ENCODE data around the gene SLC19A1. TPM values are rescaled to one million over a fixed set of nuclear protein-coding genes. Genes with fewer than 3 reads are reported as not detected.

The SLC19A1 gene
- total RNA-seq, 4 donors from 2014 or later, result 2.8 to 10.0 (median 6.6) TPM

DNA sequence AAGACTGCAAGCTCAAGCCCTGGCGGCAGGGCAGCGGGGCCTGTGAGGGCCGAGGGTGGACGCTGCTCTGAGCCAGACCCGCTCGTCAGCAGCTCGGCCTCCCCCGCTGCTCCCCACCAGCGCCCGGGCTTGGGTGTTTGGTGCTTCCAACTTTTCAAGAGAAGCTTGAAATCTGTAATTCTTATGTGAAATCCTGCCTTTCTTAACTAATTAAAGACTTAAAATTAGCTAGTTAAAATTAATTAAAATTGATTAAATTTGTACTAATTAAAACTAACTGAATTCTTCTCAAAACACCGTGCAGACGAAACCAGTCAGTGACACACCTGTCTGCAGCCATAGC lies 14.0 kb upstream of the SLC19A1 start:
- H3K4me3 ChIP-seq, result peak overlapping the region; percentile 55 to 74 (median 62)
- peak overlapping the region; percentile 73 to 90 (median 82) for H3K27ac ChIP-seq (replicated peaks in 1 of 4)
- no peaks in the 10 kb centered on the region for H3K36me3 ChIP-seq
- intact Hi-C loops (cut with DNase I), result loop anchor here (1.0 to 5.0 kb wide), 2 partner anchors 40 to 86 kb away; partner anchors contain the start of gene PCBP3
- no peaks in the 10 kb centered on the region for H3K9me3 ChIP-seq
- peaks cover 3 to 17% (median 16%) of the 10 kb centered on the region in 4 donors for H3K4me1 ChIP-seq
- 52% methylated on average over 9 of the region's 12 CpGs for WGBS
- DNase-seq (ENCODE audit: extremely low spot score), result no peak
- TF ChIP-seq, protein P1, sequence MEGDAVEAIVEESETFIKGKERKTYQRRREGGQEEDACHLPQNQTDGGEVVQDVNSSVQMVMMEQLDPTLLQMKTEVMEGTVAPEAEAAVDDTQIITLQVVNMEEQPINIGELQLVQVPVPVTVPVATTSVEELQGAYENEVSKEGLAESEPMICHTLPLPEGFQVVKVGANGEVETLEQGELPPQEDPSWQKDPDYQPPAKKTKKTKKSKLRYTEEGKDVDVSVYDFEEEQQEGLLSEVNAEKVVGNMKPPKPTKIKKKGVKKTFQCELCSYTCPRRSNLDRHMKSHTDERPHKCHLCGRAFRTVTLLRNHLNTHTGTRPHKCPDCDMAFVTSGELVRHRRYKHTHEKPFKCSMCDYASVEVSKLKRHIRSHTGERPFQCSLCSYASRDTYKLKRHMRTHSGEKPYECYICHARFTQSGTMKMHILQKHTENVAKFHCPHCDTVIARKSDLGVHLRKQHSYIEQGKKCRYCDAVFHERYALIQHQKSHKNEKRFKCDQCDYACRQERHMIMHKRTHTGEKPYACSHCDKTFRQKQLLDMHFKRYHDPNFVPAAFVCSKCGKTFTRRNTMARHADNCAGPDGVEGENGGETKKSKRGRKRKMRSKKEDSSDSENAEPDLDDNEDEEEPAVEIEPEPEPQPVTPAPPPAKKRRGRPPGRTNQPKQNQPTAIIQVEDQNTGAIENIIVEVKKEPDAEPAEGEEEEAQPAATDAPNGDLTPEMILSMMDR (IDR thresholded peaks at IDR 0.05), result no peak
- TF ChIP-seq POLR2AphosphoS5 (IDR thresholded peaks at IDR 0.05) (no peak), POLR2A (IDR thresholded peaks at IDR 0.05; ENCODE audit: low read depth) (no peak), EP300 (IDR thresholded peaks at IDR 0.05) (no peak)
- peaks cover 0 to 29% (median 0%) of the 10 kb centered on the region in 4 donors for H3K27me3 ChIP-seq

DNA sequence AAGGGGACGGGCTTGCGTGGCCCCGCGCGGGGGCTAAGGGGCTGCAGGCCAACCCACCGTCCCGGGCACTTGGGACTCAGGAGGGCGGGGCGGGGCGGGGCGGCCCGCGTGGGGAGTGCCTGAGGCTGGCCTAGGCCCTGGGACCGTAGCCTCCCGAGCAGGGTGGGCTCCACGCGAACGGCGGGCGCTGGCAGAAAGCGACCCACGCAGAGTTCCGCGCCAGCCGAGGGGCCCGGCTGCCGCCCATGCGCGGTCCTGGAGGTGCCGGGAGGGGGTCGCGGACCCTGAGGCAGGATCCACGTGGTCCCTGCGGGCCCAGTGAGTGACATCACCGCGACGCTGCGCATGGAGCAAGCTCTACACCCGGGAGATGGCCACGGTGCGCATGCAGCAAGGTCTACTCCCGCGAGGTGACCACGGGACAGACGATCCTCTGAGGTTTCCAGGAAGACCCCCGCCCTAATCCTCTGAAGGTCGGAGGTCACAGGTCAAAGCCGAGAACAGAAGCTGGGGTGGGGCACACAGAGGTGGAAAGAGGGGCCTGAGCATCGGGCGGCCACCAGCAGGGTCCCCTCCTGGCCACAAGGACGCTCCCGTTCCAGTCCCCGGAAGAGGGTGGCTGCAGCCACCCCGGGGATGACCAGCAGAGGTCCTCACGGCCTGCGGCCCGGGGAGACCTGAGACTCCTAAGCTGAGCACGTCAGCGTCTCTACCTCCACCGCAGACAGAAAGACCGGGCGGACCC lies 13.5 kb upstream of the SLC19A1 start:
- Histone ChIP-seq H3K4me3 (peak overlapping the region; percentile 55 to 74 (median 62)), H3K9me3 (no peaks in the 10 kb centered on the region), H3K27ac (replicated peaks in 1 of 4) (peak overlapping the region; percentile 73 to 90 (median 82)), H3K27me3 (peaks cover 0 to 25% (median 0%) of the 10 kb centered on the region in 4 donors), H3K4me1 (peaks cover 3 to 17% (median 16%) of the 10 kb centered on the region in 4 donors), H3K36me3 (no peaks in the 10 kb centered on the region)
- WGBS, result 16% methylated on average over 18 of the region's 62 CpGs
- no peak for DNase-seq (ENCODE audit: extremely low spot score)
- TF ChIP-seq POLR2A (IDR thresholded peaks at IDR 0.05; ENCODE audit: low read depth), result no peak
- TF ChIP-seq, protein P1 (IDR thresholded peaks at IDR 0.05), result peak; percentile 52 to 95 (median 72)
- intact Hi-C loops (cut with DNase I), result loop anchor here (1.0 to 5.0 kb wide), 3 partner anchors 41 to 265 kb away; partner anchors contain the start of gene PCBP3

DNA sequence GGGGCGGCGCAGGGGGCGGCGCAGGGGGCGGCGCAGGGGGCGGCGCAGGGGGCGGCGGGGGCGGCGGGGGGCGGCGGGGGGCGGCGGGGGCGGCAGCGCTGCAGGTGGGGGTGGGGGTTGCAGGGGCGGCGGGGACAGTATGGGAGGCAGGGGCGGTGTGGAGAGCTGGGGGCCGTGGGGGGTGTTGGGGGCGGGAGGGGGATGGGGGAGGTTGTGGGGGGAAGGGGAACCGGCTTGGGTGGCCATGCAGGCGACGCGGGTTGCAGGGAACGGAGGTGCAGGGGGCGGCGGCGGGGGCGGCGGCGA lies 13.0 kb upstream of the SLC19A1 start:
- H3K4me3 ChIP-seq, result peak overlapping the region; percentile 55 to 74 (median 62)
- peak overlapping the region; percentile 73 to 90 (median 82) for H3K27ac ChIP-seq (replicated peaks in 1 of 4)
- no peaks in the 10 kb centered on the region for H3K36me3 ChIP-seq
- TF ChIP-seq EP300 (IDR thresholded peaks at IDR 0.05), result no peak
- no peak for TF ChIP-seq POLR2A (IDR thresholded peaks at IDR 0.05; ENCODE audit: low read depth)
- intact Hi-C loops (cut with DNase I), result loop anchor here (2.0 to 5.0 kb wide), 2 partner anchors 87 to 266 kb away; partner anchors contain the start of gene PCBP3
- DNase-seq (ENCODE audit: extremely low spot score), result no peak
- no peaks in the 10 kb centered on the region for H3K9me3 ChIP-seq
- peaks cover 3 to 20% (median 18%) of the 10 kb centered on the region in 4 donors for H3K4me1 ChIP-seq
- WGBS, result no CpG with 5 or more reads among the region's 34 CpGs
- H3K27me3 ChIP-seq, result peaks cover 0 to 27% (median 0%) of the 10 kb centered on the region in 4 donors

DNA sequence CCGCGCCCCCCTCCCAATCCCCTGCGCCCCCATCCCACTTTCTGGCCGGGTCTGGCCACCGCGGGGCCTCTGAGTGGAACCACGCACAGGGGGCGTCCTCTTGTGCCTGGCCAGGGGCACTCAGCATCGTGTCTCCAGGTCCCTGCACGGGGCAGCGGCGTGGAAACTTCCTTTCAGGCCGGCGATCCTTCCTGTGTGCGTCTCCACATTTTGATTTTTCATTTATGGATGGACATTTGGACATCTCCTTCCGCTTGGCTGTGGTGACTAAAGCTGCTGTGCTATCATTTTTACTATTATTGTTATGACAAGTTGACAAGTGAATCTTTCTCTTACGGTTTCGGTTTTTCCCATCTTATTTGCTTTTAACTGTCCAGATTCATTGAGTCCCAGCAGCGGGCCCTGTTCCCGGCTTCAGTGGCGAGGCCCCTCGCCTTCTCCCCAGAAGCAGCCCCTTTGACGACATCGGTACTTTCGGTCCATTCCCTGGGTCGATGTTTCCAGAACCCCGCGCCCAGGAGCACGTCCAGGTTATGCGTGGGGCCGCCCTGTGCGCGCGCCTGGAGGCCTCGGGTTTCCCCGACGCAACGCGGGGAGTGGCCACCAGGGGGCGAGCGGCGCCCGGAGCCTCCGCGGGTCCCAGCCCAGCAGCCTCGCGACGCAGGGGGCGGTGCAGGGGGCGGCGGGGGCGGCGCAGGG lies 12.4 kb upstream of the SLC19A1 start:
- peak overlapping the region; percentile 64 to 71 (median 70) for H3K27ac ChIP-seq (replicated peaks in 1 of 4)
- H3K36me3 ChIP-seq, result no peaks in the 10 kb centered on the region
- TF ChIP-seq POLR2AphosphoS5 (IDR thresholded peaks at IDR 0.05), result peak; percentile 37 to 53
- no peak for TF ChIP-seq EP300 (IDR thresholded peaks at IDR 0.05)
- TF ChIP-seq, protein P1 (IDR thresholded peaks at IDR 0.05), result peak; percentile 84 to 89 (median 86)
- intact Hi-C loops (cut with DNase I), result loop anchor here (2.0 to 5.0 kb wide), 2 partner anchors 88 to 266 kb away; partner anchors contain the start of gene PCBP3
- peaks cover 0 to 27% (median 0%) of the 10 kb centered on the region in 4 donors for H3K27me3 ChIP-seq
- H3K4me3 ChIP-seq, result peak overlapping the region; percentile 53 to 70 (median 60)
- H3K9me3 ChIP-seq, result no peaks in the 10 kb centered on the region
- DNase-seq (ENCODE audit: extremely low spot score), result no peak
- under 1% methylated on average over 27 of the region's 53 CpGs for WGBS
- H3K4me1 ChIP-seq, result peaks cover 3 to 25% (median 19%) of the 10 kb centered on the region in 4 donors
